Thyroid gland (tissue), 4 donors: ENCODE data around the gene ACAD9.

Source experiments
- POLR2A ChIP-seq, 2 donors: fragments of 450-650 bp; IDR thresholded peaks; one replicate each; pipeline ENCODE4 v1.6.1; 2017; ENCODE audit warnings: antibody characterized with exemption in 2 of 2, mild to moderate bottlenecking in 2 of 2, moderate library complexity in 1 of 2
- TF ChIP-seq, protein P1 (sequence below), 6 experiments: fragments of 200-600 bp in 3 of 6; fragments of 450-650 bp in 3 of 6; sonication (generic) in 3 of 6; IDR thresholded peaks; one replicate each; pipeline ENCODE4 v1.5.1; 2016 to 2019; ENCODE audit warnings: antibody characterized with exemption in 6 of 6, mild to moderate bottlenecking in 2 of 6, inconsistent platforms in 1 of 6, moderate library complexity in 1 of 6

GRCh38 chr3:128863560-128863959 is 15.9 kb upstream of the ACAD9 start:
- TF ChIP-seq POLR2A (IDR thresholded peaks at IDR 0.05), result no peak
- TF ChIP-seq, protein P1, sequence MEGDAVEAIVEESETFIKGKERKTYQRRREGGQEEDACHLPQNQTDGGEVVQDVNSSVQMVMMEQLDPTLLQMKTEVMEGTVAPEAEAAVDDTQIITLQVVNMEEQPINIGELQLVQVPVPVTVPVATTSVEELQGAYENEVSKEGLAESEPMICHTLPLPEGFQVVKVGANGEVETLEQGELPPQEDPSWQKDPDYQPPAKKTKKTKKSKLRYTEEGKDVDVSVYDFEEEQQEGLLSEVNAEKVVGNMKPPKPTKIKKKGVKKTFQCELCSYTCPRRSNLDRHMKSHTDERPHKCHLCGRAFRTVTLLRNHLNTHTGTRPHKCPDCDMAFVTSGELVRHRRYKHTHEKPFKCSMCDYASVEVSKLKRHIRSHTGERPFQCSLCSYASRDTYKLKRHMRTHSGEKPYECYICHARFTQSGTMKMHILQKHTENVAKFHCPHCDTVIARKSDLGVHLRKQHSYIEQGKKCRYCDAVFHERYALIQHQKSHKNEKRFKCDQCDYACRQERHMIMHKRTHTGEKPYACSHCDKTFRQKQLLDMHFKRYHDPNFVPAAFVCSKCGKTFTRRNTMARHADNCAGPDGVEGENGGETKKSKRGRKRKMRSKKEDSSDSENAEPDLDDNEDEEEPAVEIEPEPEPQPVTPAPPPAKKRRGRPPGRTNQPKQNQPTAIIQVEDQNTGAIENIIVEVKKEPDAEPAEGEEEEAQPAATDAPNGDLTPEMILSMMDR (IDR thresholded peaks at IDR 0.05), result no peak
